HG03439 (cell line): ENCODE results near the gene DPYD.

ENCODE experiments used
- ATAC-seq: cut with Tn5 transposase; IDR thresholded peaks from one replicate; pipeline ENCODE4 v1.9.1; 2021; ENCODE audit warnings: mild to moderate bottlenecking, moderate library complexity; ENCODE audit not compliant: unreplicated experiment

Gene DPYD

DNA sequence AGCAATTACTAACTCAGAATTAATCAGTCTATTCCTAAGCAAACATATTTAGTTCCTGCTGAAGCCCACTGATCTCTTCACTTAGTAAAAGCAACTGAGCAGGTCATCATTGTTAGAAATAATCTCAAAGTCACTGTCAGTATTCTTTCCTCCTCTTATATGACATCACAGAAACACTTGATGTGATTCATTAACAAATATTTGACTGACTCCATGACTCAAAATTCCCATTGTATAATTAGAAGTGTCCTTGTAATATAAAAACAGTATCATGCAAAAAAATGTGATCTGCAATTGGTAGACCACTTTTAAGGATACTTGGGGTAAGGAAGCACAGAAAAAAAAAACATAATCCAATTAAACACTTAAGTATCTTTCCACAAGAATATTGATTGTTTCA is 194.4 kb downstream of the DPYD start:
- ATAC-seq, result no peak

DNA sequence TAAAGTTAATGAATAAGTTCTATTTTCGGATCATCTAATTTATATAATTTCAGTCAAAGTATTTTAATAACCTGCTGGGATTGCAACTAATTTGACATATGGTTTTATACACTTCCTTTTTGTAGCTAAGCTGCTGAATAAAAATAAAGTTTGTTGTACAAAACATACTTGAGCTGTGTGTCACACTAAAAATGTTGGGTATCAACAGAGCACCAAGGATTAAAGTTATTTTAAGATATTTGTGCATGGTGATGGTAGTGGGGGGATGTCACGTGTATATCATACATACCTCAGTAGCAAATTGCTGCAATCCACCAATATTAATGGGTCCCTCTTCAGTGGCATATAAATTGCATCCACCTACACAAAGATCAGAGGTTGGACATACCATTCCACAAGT is 199.6 kb downstream of the DPYD start:
- no peak for ATAC-seq

DNA sequence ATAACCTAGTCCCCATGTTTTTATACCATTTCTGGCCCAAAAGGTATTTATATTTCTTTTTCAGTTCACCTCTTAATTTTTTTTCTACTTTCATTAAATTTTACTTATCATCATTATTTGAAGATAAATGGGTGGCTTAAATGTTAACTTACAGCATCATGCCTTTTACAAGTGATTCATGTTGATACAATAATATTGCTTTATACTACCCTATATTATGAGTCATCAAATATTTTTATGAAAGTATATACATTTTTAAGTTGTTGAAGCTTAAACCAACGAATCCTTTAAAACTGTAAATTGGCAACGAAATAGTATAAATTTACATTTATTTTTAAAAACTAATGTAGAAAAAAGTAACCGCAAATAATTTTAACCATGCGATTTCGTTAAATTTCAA is 207.9 kb downstream of the DPYD start:
- no peak for ATAC-seq

DNA sequence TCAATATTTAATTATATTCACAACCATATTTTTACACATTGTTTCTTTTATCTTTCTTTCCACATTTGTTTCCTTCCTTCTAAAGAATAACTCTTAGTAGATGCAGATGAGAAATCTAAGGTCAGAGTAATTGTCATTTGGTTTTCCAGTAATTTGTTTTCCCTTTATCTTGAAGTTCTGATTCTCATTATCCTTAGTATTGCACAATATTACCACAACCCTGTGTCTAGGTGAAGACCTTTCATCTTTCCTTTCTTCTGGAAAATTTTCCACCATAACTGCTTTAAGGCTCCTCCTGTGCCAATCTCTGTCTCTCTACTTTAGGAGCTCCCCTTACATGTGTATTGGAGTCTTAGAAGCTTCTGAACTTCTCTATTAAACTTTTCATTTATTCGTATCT is 209.0 kb downstream of the DPYD start:
- no peak for ATAC-seq

DNA sequence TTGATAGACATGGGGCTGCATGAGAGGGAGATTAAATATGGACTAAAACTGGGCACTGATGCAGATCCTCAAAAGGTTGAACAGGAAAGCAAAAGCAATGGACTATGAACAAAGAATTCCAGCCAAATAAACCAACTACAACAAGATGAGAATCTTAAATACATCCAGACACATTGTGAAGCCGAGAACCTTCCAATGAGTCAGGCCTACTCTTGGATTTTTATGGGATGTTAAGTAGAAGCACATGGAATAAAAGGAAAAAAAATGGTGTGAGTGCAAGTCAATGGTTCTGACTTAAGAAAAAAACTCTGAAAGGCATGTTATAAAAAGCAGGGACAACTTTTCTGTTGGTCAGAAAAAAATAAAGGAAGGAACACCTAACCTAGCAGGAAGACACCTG is 227.2 kb downstream of the DPYD start:
- ATAC-seq, result no peak

DNA sequence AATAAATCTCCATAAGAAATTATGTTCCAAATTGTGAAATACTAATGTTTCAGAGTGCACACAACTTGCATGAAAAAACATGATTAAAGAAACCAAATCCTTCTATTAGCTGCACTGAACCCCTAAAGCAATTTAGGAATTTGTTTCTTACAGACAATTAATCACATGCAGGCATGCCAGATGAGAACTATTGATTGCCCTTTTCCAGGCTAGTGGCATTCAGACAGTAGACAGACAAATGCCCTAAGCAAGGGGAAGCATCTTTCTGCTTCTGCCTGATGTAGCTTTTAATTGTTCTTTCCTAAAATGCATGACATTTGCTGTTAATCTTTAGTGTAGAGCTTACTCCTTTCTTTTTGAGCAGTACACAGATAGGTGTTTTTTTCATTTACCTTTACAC is 229.5 kb downstream of the DPYD start:
- no peak for ATAC-seq

DNA sequence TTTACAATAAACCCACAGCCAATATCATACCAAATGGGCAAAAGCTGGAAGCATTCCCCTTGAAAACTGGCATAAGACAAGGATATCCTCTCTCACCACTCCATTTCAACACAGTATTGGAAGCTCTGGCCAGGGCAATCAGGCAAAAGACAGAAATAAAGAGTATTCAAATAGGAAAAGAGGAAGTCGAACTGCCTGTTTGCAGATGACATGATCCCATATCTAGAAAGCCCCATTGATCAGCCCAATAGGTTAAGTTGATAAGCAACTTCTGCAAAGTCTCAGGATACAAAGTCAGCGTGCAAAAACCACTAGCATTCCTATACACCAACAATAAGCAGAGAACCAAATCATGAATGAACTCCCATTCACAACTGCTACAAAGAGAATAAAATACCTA is 235.5 kb downstream of the DPYD start:
- no peak for ATAC-seq

DNA sequence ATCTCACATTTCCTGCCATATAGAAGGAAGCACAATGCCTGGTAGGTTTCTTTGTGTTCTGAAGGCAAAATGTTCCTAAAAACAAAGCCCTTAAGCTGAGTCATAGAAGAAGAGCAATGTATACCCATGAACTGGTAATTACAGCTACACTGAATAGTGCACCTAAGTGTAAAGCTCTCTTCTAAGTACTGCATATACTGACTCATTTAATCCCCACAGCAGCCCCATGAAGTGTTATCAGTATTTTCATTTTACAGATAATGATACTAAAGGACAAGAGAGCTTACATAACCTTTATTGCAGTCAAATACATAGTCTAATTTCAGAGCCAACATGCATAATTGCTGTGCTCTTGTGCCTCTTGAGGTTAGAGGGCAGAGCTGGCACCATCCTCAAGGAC is 239.9 kb downstream of the DPYD start:
- no peak for ATAC-seq

DNA sequence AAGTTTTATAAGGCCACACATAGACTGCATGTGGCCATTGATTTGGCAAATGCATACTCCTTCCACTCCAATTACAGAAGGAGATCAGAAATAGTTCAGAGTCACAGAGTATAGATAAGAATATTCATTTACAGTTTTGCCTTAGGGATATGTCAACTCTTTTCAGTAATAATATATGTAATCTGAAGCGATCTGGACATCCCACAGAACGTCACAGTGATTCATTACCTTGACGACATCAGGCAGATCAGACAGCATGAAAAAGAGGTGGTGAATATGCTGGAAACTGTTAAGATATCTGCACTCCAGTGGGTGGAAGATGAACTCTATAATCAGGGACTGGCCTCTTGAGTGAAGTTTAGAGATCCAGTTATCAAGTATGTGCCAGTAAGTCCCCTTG is 240.4 kb downstream of the DPYD start:
- ATAC-seq, result no peak

DNA sequence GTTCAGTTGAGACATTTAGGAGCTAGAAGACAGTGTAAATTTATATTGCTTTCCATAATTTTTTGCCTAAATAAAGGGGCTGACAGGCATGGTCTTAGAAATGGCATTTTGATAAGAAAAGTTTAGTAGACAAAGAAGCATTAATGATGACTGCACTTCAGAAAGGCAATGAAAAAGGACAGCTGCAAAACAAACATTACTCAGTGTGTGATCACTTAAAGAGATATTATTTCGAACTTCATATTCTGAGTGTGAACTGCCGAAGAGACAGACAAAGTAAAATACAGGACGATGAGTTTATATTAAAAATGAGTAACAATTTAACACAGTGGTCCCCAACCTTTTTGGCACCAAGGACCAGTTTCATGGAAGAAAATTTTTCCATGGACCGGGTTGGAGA is 243.1 kb downstream of the DPYD start:
- ATAC-seq, result no peak

DNA sequence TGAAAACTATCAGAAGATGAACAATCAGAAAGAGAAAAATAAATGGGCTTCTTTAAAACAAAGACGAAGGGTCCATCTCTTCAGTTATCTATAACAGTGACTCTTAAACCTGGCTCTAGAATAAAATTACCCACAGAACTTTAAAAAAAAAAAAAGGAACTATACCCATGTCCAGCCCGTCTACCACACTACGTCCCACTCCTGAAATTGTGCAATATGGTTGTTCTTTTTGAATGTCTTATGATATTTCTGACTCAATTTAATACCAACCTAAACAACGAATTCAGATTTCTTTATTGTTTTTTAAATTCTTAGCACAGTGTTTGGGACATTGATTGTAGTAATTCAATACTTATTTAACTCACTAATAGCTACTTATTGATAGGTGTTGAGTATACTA is 246.3 kb downstream of the DPYD start:
- ATAC-seq, result no peak

DNA sequence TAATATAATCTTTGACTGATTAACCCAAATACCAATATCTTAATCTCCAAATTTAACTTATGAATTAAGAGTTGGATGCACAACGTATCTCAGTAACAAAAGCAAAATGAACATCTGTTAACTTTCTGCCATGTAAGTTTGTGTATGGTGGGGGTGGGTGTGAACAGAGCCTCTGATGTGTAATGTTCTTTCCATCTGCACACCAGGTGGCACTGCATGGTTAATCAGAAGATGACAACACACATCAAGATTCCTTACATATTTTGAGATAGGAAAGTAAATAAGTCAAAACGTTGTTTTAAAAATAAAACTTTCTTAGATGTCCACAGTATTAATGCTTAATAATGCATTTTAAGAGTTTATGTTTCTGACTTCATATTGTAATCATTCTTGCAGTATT is 251.9 kb downstream of the DPYD start:
- no peak for ATAC-seq

DNA sequence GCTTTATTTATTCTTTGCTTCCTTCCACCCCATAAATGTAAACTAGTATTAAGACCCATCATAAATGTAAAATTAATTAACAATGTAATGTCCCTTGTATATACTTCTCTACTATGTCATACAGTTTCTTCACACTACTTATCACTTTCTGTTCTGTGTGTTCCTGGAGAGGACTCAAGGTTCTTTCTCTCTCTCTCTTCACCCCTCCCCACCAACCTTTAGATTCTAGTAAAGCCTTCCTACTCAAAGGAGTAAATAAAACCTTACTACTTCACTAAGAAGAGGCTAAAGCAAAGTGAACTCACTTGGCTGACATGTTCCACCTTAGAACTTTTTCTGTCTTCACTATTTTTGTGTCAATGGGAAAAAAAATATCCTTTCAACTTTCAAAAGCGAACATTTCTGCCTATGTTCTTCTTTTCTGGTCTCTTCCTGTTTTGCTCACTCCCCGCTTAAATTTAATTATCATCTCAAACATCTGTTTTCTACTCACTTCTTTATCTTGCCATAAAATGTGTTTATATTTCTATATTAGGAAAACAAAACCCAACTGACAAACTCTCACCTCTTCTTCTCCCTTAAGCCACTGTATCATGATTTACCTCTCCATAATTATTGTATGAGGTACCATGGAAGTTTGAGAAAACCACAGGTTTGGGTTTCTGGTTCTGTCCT is 260.3 kb downstream of the DPYD start:
- no peak for ATAC-seq

DNA sequence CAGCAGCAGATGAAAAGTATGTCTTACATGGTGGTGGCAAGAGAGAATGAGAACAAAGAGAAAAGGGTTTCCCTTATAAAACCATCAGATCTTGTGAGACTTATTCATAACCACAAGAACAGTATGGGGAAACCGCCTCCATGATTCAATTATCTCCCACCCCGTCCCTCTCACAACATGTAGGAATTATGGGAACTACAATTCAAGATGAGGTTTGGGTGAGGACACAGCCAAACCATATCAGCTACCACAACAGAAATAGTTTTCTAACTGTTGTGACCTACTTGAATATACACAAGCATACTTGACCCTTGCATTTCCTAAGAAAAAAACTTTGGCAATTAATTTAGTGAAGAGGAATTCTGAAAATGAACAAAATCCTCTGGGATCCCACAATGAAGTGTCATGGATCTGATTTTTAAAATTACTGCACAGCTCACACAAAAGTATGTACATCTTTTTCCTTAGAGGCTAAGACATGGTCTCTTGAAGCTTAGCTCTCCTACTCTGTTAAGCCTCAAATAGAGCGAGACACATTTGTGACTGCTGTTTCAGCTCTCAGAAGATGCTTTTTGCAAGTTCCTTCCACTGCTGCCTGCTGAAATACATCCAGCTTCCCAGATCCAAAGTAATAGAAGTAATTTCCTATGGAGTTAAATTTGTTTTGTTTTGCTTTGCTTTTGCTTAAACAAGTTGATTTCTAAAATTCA is 265.8 kb downstream of the DPYD start:
- ATAC-seq, result no peak

DNA sequence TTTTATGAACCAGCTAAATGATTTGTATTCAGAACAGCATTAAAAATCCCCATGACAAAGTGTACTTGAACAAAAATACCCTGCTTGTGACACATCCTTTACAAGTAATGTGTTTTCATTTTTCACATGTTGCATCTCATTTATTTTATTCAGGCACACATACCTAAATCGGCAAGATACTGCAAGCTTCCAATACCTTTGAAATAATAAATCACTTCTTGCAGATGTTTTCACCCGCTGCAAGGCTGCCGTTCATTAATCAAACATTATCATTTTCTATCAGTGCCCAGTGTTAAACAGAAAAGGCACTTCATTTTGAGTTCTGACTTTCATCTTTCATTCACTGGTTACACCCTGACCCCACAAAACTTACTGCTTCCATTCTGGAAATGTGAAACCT is 269.6 kb downstream of the DPYD start:
- ATAC-seq, result no peak

DNA sequence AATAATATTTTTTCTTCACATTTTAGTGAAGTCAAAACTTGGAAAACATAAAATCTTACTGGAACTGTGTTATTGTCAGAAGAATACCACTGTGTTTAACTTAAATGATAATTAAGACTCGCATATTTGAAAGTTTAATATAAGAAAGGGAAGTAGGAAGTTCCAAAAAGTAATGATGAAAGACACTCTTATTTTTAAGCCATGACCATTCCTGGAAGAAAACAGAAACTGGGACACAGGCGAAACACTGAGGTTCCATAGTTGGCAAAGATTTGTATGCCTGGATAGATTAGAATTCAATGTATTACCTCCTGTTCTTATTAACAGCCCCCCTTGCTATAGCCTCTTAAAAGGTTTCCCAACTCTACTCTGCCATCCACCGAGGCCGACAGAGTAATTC is 271.2 kb downstream of the DPYD start:
- no peak for ATAC-seq

DNA sequence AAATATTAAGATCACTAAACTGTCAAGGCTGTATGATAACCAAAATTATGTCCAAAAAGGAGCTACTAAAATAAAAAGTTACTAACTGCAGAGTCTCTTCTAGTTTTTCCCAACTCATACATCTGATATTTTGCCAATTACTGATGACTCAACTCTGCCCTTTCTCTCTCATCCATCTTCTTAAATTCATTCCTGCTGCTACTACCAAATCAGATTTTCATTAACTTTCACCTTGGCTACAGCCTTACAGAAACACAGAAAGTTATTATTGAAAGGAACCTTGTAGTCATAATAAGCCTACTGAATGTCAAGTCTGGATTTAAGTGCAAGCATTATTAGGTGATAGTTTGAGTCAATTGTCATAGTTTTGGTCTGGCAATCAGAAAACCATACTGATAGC is 273.1 kb downstream of the DPYD start:
- no peak for ATAC-seq

DNA sequence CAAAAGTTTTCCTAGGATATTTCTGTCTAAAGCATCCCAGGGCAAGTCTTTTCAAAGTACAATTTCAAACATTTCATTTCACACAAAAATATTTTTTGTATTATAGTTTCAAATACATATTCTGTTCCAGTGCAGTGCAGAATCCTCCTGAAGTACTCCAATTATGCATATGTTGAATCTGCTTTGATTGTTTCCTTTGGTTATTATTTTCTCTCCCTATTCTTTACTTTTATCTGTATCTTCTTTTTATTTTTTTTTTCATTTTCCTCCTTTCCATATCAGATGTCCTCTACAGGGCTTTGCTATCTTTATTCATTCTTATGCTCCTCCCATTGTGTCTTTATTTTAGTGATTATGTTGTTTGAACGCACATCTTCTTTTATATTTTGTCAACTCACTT is 274.8 kb downstream of the DPYD start:
- no peak for ATAC-seq

DNA sequence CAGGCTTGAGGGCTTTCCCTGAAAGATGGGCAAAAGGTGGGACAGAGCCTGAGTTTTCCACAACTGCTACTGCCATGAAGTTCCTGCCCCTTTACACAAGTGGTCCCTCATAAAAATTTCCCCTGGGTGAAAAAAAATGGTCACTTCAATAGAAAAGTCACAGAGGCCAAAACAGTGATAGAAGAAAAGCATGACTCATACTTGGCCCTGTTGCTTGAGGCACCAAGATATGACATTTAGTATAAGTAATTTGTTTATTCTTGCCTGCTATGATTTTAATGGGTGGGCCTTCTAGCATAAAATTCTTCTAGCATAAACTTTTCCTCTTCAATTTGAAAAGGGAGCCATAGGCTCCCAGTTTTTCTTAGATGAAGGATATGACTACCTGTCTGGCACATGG is 280.2 kb downstream of the DPYD start:
- no peak for ATAC-seq

DNA sequence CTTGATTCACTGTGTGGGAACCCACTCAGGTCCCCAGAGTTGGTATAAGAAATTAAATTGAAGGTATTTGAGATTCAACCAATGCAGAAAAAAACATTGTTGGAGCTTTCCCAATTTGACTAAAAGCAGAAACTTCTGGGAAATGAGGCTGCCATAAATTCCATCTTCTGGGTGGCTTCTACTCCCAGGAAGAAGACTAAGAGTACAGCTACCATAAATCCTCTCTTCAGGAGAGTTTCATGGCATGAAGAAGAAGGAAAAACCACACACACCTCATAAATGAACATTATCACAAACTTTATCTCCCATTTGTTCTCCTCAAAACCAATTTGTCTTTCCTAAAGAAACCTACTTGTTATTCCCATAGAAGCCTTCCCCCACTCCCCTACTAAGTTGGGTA is 283.9 kb downstream of the DPYD start:
- no peak for ATAC-seq

DNA sequence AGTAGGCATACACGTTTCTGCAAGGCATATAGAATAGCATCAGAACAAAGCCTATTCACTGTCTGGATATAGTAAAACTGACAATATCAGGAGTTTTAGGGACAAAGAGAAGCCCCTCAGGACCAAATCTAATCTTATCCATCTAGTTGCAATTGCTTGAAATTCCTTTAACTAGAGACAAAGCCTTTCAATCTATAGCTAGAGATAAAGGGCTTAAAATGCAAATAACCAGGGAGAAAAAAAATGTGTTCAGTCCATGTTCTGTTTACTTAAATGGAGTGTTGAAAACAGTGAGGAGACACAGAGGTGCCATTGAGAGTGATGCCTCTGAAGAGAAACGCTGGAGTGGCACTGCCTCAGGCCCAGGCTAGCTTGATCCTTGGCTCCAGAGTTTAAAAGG is 286.1 kb downstream of the DPYD start:
- no peak for ATAC-seq

DNA sequence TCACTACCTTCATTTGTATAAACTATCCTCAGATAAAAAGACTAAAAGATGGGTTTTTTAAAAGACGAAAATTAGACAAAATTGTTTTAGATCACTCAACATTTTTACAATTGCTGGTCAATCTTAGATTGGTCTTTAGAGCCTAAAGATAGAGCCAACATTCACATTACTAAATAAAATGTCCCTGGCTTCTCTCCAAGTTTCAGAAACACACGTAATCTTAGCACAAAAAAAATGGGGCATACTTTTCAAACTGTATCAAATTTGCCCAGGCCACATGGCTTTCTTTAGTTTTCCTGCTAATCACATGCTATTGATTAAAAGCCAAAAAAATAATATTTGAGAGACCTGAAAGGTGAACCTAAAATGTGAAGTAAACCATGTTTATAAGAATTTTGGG is 288.1 kb downstream of the DPYD start:
- ATAC-seq, result no peak

DNA sequence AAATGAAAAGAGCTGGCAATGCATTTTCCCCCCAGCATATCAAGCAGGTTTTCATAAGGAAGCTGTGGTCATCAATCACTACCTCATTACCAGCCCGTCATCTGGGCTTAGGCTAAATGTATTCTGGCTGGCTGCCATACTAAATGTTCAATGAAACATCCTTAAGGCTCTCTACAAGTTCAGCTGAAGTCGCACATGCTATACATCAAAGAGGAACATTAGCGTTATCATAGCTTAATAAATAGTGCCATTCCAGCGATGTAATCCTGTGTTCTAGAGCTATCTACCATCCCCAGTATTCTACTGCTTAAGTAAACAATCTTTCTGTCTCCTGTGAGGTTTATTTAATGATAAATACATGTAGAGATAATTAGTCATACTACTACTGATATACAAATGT is 288.8 kb downstream of the DPYD start:
- no peak for ATAC-seq
